PC-3 (cell line): Measurements from ENCODE around the gene GAS2L1.

Experiments
- CTCF ChIP-seq: fragments of 300-600 bp; sonication (generic); conservative IDR thresholded peaks from 2 replicates; pipeline ENCODE4 v1.5.1; 2017; ENCODE audit warnings: antibody characterized with exemption, low read depth, mild to moderate bottlenecking, low read length
- EZH2phosphoT487 ChIP-seq: fragments of 300-600 bp; sonication (generic); IDR thresholded peaks from 2 replicates; pipeline ENCODE4 v1.6.1; 2018; ENCODE audit warnings: mild to moderate bottlenecking, antibody characterized with exemption, low read length, borderline replicate concordance

GRCh38 chr22:29305836-29306174, 645 bp upstream of the GAS2L1 start:
- no peak for TF ChIP-seq CTCF
- no peak for TF ChIP-seq EZH2phosphoT487
